Measurements from ENCODE around the gene MBD6.
"Not testable (repeated sequence)": the region's sequence is repeated elsewhere in the genome, so short reads cannot be mapped to it uniquely, and the experiment has no call there.

The MBD6 gene

GRCh38 chr12:57553343-57554202 is 30.9 kb downstream of the MBD6 start:
- no peak for DNase-seq
- in situ Hi-C loops (cut with HindIII; ENCODE audit: low pct_ligation_motif_present, low pct_unique_long_range_greater_than_20kb, low sequenced_read_pairs), result no loop called here

GRCh38 chr12:57554453-57554852 is 31.8 kb downstream of the MBD6 start:
- in situ Hi-C loops (cut with HindIII; ENCODE audit: low pct_ligation_motif_present, low pct_unique_long_range_greater_than_20kb, low sequenced_read_pairs), result no loop called here
- DNase-seq, result no peak

GRCh38 chr12:57554897-57555296 is 32.3 kb downstream of the MBD6 start:
- in situ Hi-C loops (cut with HindIII; ENCODE audit: low pct_ligation_motif_present, low pct_unique_long_range_greater_than_20kb, low sequenced_read_pairs), result no loop called here
- DNase-seq, result no peak

- no peak for DNase-seq
- in situ Hi-C loops (cut with HindIII; ENCODE audit: low pct_ligation_motif_present, low pct_unique_long_range_greater_than_20kb, low sequenced_read_pairs), result no loop called here
Measured at GRCh38 chr12:57558864-57559263, 36.2 kb downstream of the MBD6 start.

GRCh38 chr12:57560516-57560915 is 37.9 kb downstream of the MBD6 start:
- no peak for DNase-seq
- in situ Hi-C loops (cut with HindIII; ENCODE audit: low pct_ligation_motif_present, low pct_unique_long_range_greater_than_20kb, low sequenced_read_pairs), result no loop called here

- in situ Hi-C loops (cut with HindIII; ENCODE audit: low pct_ligation_motif_present, low pct_unique_long_range_greater_than_20kb, low sequenced_read_pairs); DNase-seq: not testable (repeated sequence)
Measured at GRCh38 chr12:57561117-57561516, 38.5 kb downstream of the MBD6 start.

- in situ Hi-C loops (cut with HindIII; ENCODE audit: low pct_ligation_motif_present, low pct_unique_long_range_greater_than_20kb, low sequenced_read_pairs), result no loop called here
- no peak for DNase-seq
Measured at GRCh38 chr12:57563358-57563757, 40.7 kb downstream of the MBD6 start.

- DNase-seq, result no peak
Measured at GRCh38 chr12:57564178-57564740, 41.6 kb downstream of the MBD6 start.

GRCh38 chr12:57568838-57569237 is 46.2 kb downstream of the MBD6 start:
- no peak for DNase-seq
- in situ Hi-C loops (cut with HindIII; ENCODE audit: low pct_ligation_motif_present, low pct_unique_long_range_greater_than_20kb, low sequenced_read_pairs), result no loop called here

More at GRCh38 chr12:57564178-57564740, 41.6 kb downstream of the MBD6 start:
- in situ Hi-C loops (cut with HindIII; ENCODE audit: low pct_ligation_motif_present, low pct_unique_long_range_greater_than_20kb, low sequenced_read_pairs), result no loop called here

GRCh38 chr12:57569858-57570257 is 47.2 kb downstream of the MBD6 start:
- in situ Hi-C loops (cut with HindIII; ENCODE audit: low pct_ligation_motif_present, low pct_unique_long_range_greater_than_20kb, low sequenced_read_pairs), result no loop called here
- DNase-seq, result no peak

- DNase-seq; in situ Hi-C loops (cut with HindIII; ENCODE audit: low pct_ligation_motif_present, low pct_unique_long_range_greater_than_20kb, low sequenced_read_pairs): not testable (repeated sequence)
Measured at GRCh38 chr12:57570438-57570837, 47.8 kb downstream of the MBD6 start.

- DNase-seq, result no peak
- in situ Hi-C loops (cut with HindIII; ENCODE audit: low pct_ligation_motif_present, low pct_unique_long_range_greater_than_20kb, low sequenced_read_pairs), result no loop called here
Measured at GRCh38 chr12:57571926-57572762, 49.5 kb downstream of the MBD6 start.

GRCh38 chr12:57574795-57575194 is 52.2 kb downstream of the MBD6 start:
- in situ Hi-C loops (cut with HindIII; ENCODE audit: low pct_ligation_motif_present, low pct_unique_long_range_greater_than_20kb, low sequenced_read_pairs), result no loop called here
- DNase-seq, result no peak

GRCh38 chr12:57575771-57576612 is 53.4 kb downstream of the MBD6 start:
- in situ Hi-C loops (cut with HindIII; ENCODE audit: low pct_ligation_motif_present, low pct_unique_long_range_greater_than_20kb, low sequenced_read_pairs), result no loop called here
- no peak for DNase-seq

GRCh38 chr12:57576613-57577160 is 54.1 kb downstream of the MBD6 start:
- in situ Hi-C loops (cut with HindIII; ENCODE audit: low pct_ligation_motif_present, low pct_unique_long_range_greater_than_20kb, low sequenced_read_pairs), result no loop called here
- no peak for DNase-seq

- DNase-seq, result no peak
- in situ Hi-C loops (cut with HindIII; ENCODE audit: low pct_ligation_motif_present, low pct_unique_long_range_greater_than_20kb, low sequenced_read_pairs), result no loop called here
Measured at GRCh38 chr12:57577981-57578758, 55.5 kb downstream of the MBD6 start.

- no peak for DNase-seq
- in situ Hi-C loops (cut with HindIII; ENCODE audit: low pct_ligation_motif_present, low pct_unique_long_range_greater_than_20kb, low sequenced_read_pairs), result no loop called here
Measured at GRCh38 chr12:57579011-57579410, 56.4 kb downstream of the MBD6 start.
